ENCODE results near the gene GSTM2. TPM values are rescaled to one million over a fixed set of nuclear protein-coding genes. Genes with fewer than 3 reads are reported as not detected.

The GSTM2 gene
- total and polyA plus RNA-seq, 2 of the 4 experiments (the other 2 are of a cell fraction), result 10.2 to 85.5 TPM

DNA sequence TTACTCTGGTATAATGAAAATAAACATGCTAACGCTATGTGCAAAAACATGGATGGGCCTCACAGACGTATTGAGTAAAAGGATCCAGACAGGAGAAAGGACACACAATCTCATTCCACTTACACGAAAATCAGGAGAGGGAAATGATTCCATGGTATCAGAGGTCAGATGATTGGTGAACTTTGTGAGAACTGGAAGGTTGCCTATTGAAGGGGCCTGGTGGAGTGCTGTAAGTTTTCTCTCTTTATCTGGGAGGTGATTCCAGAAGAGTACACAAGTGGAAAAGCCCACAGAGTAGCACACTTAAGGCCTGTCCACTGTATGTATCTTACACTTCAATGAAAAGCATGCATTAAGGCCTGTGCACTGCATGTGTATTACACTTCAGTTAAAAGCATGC, 9.6 kb downstream of the GSTM2 start:
- in situ Hi-C loops (cut with MboI; ENCODE audit: low sequenced_read_pairs), result no loop called here
- Histone ChIP-seq H3K27me3 (ENCODE audit: control insufficient read depth, insufficient read depth, low read length) (no peaks in the 10 kb centered on the region), H2BK120ac (ENCODE audit: low read depth, low read length) (no peak overlapping the region), H2AK5ac (ENCODE audit: low read depth, low read length) (no peak overlapping the region), H3K23ac (ENCODE audit: low read depth, low read length) (no peak overlapping the region), H3K79me1 (ENCODE audit: low read depth in 1 of 2, low read length in 2 of 2) (no peaks in the 10 kb centered on the region), H3K36me3 (ENCODE audit: control insufficient read depth, insufficient read depth, low read length) (peaks cover 6% of the 10 kb centered on the region; the same call in 1 of the 2 replicates), H4K91ac (ENCODE audit: insufficient read depth, low read depth, low read length) (no peak overlapping the region), H3K14ac (replicated peaks; ENCODE audit: low read depth, low read length) (no peak overlapping the region), H3K18ac (ENCODE audit: low read depth, low read length) (no peak overlapping the region), H2BK15ac (ENCODE audit: low read depth, low read length) (no peak overlapping the region), H4K20me1 (ENCODE audit: insufficient read depth, low read length) (no peaks in the 10 kb centered on the region), H3K4ac (ENCODE audit: low read depth, low read length) (no peak overlapping the region), H3K9me1 (ENCODE audit: insufficient read depth, low read length) (no peaks in the 10 kb centered on the region), H4K5ac (ENCODE audit: low read depth, low read length) (no peak overlapping the region), H3K4me2 (ENCODE audit: low read depth, low read length) (no peak overlapping the region), H3K27ac (ENCODE audit: insufficient read depth, low read length) (no peak overlapping the region), H4K8ac (ENCODE audit: low read depth in 2 of 2, low read length in 2 of 2) (no peak overlapping the region), H2AK9ac (replicated peaks; ENCODE audit: low read depth, low read length, poor library complexity) (no peak overlapping the region), H2BK20ac (ENCODE audit: low read depth, low read length) (no peak overlapping the region), H3K4me3 (ENCODE audit: insufficient read depth, low read depth, low read length) (no peak overlapping the region), H2BK5ac (ENCODE audit: low read depth, low read length, poor library complexity, severe bottlenecking) (no peak overlapping the region), H3K9me3 (ENCODE audit: control insufficient read depth, insufficient read depth, low read length) (no peaks in the 10 kb centered on the region), H3K4me1 (ENCODE audit: control insufficient read depth, insufficient read depth, low read length) (peaks cover 2% of the 10 kb centered on the region; the same call in 1 of the 2 replicates), H2AFZ (replicated peaks; ENCODE audit: low read length, poor library complexity) (no peak overlapping the region), H3K9ac (ENCODE audit: low read depth, low read length) (no peak overlapping the region), H3K56ac (ENCODE audit: extremely low read depth, insufficient read depth, low read length) (no peak overlapping the region)
- dilution Hi-C loops (cut with HindIII; ENCODE audit: low sequenced_read_pairs, unreplicated experiment), result no loop called here
- ChIA-PET CTCF (no interaction called here), POLR2A (ENCODE audit: unreplicated experiment) (no interaction called here)
- TF ChIP-seq, protein P1, sequence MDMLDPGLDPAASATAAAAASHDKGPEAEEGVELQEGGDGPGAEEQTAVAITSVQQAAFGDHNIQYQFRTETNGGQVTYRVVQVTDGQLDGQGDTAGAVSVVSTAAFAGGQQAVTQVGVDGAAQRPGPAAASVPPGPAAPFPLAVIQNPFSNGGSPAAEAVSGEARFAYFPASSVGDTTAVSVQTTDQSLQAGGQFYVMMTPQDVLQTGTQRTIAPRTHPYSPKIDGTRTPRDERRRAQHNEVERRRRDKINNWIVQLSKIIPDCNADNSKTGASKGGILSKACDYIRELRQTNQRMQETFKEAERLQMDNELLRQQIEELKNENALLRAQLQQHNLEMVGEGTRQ (IDR thresholded peaks at IDR 0.05; ENCODE audit: low read depth, low read length), result no peak
- TF ChIP-seq MXI1 (IDR thresholded peaks at IDR 0.05; ENCODE audit: borderline replicate concordance, low read depth, low read length) (no peak), RCOR1 (IDR thresholded peaks at IDR 0.05; ENCODE audit: insufficient replicate concordance, low read length) (no peak), SMC3 (IDR thresholded peaks at IDR 0.05; ENCODE audit: low read depth, low read length) (no peak)
- no CpG with 5 or more reads among the region's 3 CpGs for WGBS, 2 experiments (ENCODE audit: extremely low coverage in 2 of 2, insufficient read length in 1 of 2)
- intact Hi-C loops (cut with micrococcal nuclease), result loop anchor here (5.0 kb wide), 1 partner anchor 45 kb away; no protein-coding TSS in a partner anchor
- DNase-seq, result peak; percentile 0
- no TSS peak for BruUV-seq (replicated peaks)
- ATAC-seq (ENCODE audit: low read depth), result no peak
